ENCODE data around the gene NTNG1. TPM values are rescaled to one million over a fixed set of nuclear protein-coding genes. Genes with fewer than 3 reads are reported as not detected.

NTNG1 gene
- total and polyA plus RNA-seq, 2 of the 13 experiments (the other 11 are each of a cell fraction or from before 2014, with no cell fraction given): not detected

DNA sequence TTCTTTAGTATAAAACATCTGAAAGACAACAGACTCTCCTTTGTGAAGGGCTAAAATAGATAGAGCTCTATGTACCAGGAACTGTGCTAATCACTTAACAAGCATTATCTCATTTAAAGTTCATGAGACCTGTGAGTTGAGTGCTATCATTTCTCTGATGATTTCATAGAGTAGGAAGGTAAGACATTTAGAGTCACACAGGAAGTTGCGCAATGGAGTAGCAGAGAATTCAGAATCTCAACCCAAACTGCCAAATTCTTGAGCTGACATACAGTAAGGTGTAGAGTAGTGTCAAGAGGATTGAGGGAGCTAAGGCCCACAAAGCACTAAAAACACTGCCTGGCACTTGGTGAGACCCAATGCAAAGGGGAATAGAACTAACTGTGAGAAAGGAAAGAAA, 384.3 kb downstream of the NTNG1 start (continued):
- TF ChIP-seq GLI4 (CRISPR knock-in tag; IDR thresholded peaks at IDR 0.05; ENCODE audit: borderline replicate concordance): no peak
- TF ChIP-seq, protein P1, sequence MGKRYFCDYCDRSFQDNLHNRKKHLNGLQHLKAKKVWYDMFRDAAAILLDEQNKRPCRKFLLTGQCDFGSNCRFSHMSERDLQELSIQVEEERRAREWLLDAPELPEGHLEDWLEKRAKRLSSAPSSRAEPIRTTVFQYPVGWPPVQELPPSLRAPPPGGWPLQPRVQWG (CRISPR knock-in tag; IDR thresholded peaks at IDR 0.05; ENCODE audit: borderline replicate concordance, low read depth): no peak
- TF ChIP-seq SRF (IDR thresholded peaks at IDR 0.05; ENCODE audit: low read depth, low read length): no peak
- no peak for TF ChIP-seq FOXA1 (IDR thresholded peaks at IDR 0.05)
- TF ChIP-seq FOXA1 (CRISPR knock-in tag; IDR thresholded peaks at IDR 0.05): no peak
- no peak for TF ChIP-seq NFE2L1 (CRISPR knock-in tag; IDR thresholded peaks at IDR 0.05; ENCODE audit: borderline replicate concordance)
- TF ChIP-seq ZNF17 (CRISPR knock-in tag; IDR thresholded peaks at IDR 0.05): no peak
- TF ChIP-seq DNMT3B (CRISPR knock-in tag; conservative IDR thresholded peaks at IDR 0.05): 0 out of 2 replicates have a peak, but pooled peaks have one; percentile 36
- TF ChIP-seq ETV5 (CRISPR knock-in tag; IDR thresholded peaks at IDR 0.05; ENCODE audit: borderline replicate concordance): peak; percentile 31; the same call in 1 of the 2 replicates
- no peak for TF ChIP-seq PAF1 (CRISPR knock-in tag; IDR thresholded peaks at IDR 0.05)
- no peak for TF ChIP-seq ZNF891 (CRISPR knock-in tag; IDR thresholded peaks at IDR 0.05)
- TF ChIP-seq HHEX (CRISPR knock-in tag; IDR thresholded peaks at IDR 0.05): no peak
- TF ChIP-seq, protein P2, sequence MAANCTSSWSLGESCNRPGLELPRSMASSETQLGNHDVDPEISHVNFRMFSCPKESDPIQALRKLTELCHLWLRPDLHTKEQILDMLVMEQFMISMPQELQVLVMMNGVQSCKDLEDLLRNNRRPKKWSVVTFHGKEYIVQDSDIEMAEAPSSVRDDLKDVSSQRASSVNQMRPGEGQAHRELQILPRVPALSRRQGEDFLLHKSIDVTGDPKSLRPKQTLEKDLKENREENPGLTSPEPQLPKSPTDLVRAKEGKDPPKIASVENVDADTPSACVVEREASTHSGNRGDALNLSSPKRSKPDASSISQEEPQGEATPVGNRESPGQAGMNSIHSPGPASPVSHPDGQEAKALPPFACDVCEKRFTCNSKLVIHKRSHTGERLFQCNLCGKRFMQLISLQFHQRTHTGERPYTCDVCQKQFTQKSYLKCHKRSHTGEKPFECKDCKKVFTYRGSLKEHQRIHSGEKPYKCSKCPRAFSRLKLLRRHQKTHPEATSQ (CRISPR knock-in tag; IDR thresholded peaks at IDR 0.05; ENCODE audit: borderline replicate concordance): no peak
- TF ChIP-seq, protein P3, sequence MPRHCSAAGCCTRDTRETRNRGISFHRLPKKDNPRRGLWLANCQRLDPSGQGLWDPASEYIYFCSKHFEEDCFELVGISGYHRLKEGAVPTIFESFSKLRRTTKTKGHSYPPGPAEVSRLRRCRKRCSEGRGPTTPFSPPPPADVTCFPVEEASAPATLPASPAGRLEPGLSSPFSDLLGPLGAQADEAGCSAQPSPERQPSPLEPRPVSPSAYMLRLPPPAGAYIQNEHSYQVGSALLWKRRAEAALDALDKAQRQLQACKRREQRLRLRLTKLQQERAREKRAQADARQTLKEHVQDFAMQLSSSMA (CRISPR knock-in tag; IDR thresholded peaks at IDR 0.05): no peak
- TF ChIP-seq ZC3H13 (CRISPR knock-in tag; IDR thresholded peaks at IDR 0.05): no peak
- no peak for TF ChIP-seq ZC3H4 (CRISPR knock-in tag; IDR thresholded peaks at IDR 0.05; ENCODE audit: borderline replicate concordance)
- no peak for TF ChIP-seq SIN3A (IDR thresholded peaks at IDR 0.05; ENCODE audit: borderline replicate concordance, low read depth, low read length)
- TF ChIP-seq, protein P4, sequence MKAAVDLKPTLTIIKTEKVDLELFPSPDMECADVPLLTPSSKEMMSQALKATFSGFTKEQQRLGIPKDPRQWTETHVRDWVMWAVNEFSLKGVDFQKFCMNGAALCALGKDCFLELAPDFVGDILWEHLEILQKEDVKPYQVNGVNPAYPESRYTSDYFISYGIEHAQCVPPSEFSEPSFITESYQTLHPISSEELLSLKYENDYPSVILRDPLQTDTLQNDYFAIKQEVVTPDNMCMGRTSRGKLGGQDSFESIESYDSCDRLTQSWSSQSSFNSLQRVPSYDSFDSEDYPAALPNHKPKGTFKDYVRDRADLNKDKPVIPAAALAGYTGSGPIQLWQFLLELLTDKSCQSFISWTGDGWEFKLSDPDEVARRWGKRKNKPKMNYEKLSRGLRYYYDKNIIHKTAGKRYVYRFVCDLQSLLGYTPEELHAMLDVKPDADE (CRISPR knock-in tag; IDR thresholded peaks at IDR 0.05): no peak
- no peak for TF ChIP-seq ZNF350 (CRISPR knock-in tag; IDR thresholded peaks at IDR 0.05; ENCODE audit: borderline replicate concordance, low read depth)
- TF ChIP-seq MIER2 (CRISPR knock-in tag; IDR thresholded peaks at IDR 0.05): no peak
- no peak for TF ChIP-seq POLR2AphosphoS2 (IDR thresholded peaks at IDR 0.05; ENCODE audit: low read depth, low read length)
- TF ChIP-seq ZNF878 (CRISPR knock-in tag; IDR thresholded peaks at IDR 0.05): no peak
- TF ChIP-seq HNRNPL (IDR thresholded peaks at IDR 0.05; ENCODE audit: low read depth, low read length): no peak
